PC-9 (cell line): Measurements from ENCODE around the gene ZFYVE9. TPM values are rescaled to one million over a fixed set of nuclear protein-coding genes. Genes with fewer than 3 reads are reported as not detected.

Experiments
- BruUV-seq: library from RNA; stranded (reverse); fragments of 400-500 nt; replicated peaks from 2 replicates; lab custom pipeline; 2021; lab: Mats Ljungman, UMichigan
- CTCF ChIA-PET: fragments of 300-600 bp; sonication (Branson Sonifier 250); formaldehyde crosslinking; loops from one replicate; lab custom pipeline; 2022; ENCODE audit warnings: antibody characterized with exemption; lab: Charles Lee
- POLR2A ChIA-PET: fragments of 300-600 bp; sonication (Branson Sonifier 250); formaldehyde crosslinking; loops from one replicate; lab custom pipeline; 2022; ENCODE audit warnings: antibody characterized with exemption; ENCODE audit not compliant: unreplicated experiment; lab: Charles Lee
- DNase-seq, 2 experiments: peaks; one replicate each; pipeline versions ENCODE4 v3.0.0 to v3.0.0-alpha.2; 2015 to 2022; ENCODE audit warnings: mixed read lengths in 1 of 2
- H2AFZ ChIP-seq: fragments of 200-600 bp; sonication (generic); 2 replicates; pipeline ENCODE4 v1.8.1; 2017; ENCODE audit warnings: antibody characterized with exemption
- H3F3A ChIP-seq: fragments of 200-600 bp; sonication (generic); 2 replicates; pipeline ENCODE4 v1.8.1; 2017; ENCODE audit warnings: antibody characterized with exemption, mild to moderate bottlenecking, low read depth; ENCODE audit not compliant: insufficient read depth
- H3K27ac ChIP-seq: fragments of 200-600 bp; sonication (generic); 2 replicates; pipeline ENCODE4 v1.6.1; 2016; ENCODE audit warnings: mixed run types
- H3K27me3 ChIP-seq: fragments of 200-600 bp; sonication (generic); 2 replicates; pipeline ENCODE4 v1.6.1; 2016; ENCODE audit warnings: low read depth, mixed run types; ENCODE audit not compliant: insufficient read depth
- H3K36me3 ChIP-seq: fragments of 200-600 bp; sonication (generic); 2 replicates; pipeline ENCODE4 v1.6.1; 2016; ENCODE audit warnings: low read depth, mixed run types
- H3K4me1 ChIP-seq: fragments of 200-600 bp; sonication (generic); replicated peaks from 2 replicates; pipeline ENCODE4 v1.6.1; 2016; ENCODE audit warnings: mixed run types; ENCODE audit not compliant: insufficient read depth
- H3K4me2 ChIP-seq: fragments of 200-600 bp; sonication (generic); 2 replicates; pipeline ENCODE4 v1.6.1; 2017; ENCODE audit warnings: mixed run types
- H3K4me3 ChIP-seq: fragments of 200-600 bp; sonication (generic); 2 replicates; pipeline ENCODE4 v1.6.1; 2016; ENCODE audit warnings: mixed run types
- H3K79me2 ChIP-seq: fragments of 200-600 bp; sonication (generic); 2 replicates; pipeline ENCODE4 v1.6.1; 2017; ENCODE audit warnings: low read depth, mixed run types
- H3K9me2 ChIP-seq: fragments of 200-600 bp; sonication (generic); 2 replicates; pipeline ENCODE4 v1.8.1; 2017; ENCODE audit warnings: mild to moderate bottlenecking; ENCODE audit not compliant: insufficient read depth
- H3K9me3 ChIP-seq: fragments of 200-600 bp; sonication (generic); 2 replicates; pipeline ENCODE4 v1.8.1; 2016; ENCODE audit warnings: low read depth; ENCODE audit not compliant: insufficient read depth
- H4K20me1 ChIP-seq: fragments of 200-600 bp; sonication (generic); 2 replicates; pipeline ENCODE4 v1.8.1; 2017; ENCODE audit not compliant: insufficient read depth
- CTCF ChIP-seq: fragments of 200-600 bp; sonication (generic); conservative IDR thresholded peaks from 2 replicates; pipeline ENCODE4 v1.6.1; 2017; ENCODE audit warnings: mixed run types, antibody characterized with exemption, mild to moderate bottlenecking, moderate library complexity
- EZH2 ChIP-seq: fragments of 200-600 bp; sonication (generic); IDR thresholded peaks from 2 replicates; pipeline ENCODE4 v1.8.0; 2017; ENCODE audit warnings: antibody characterized with exemption, low read depth
- intact Hi-C: fragments of 100-400 bp; cut with micrococcal nuclease; formaldehyde crosslinking; loops from one replicate; pipeline ENCODE4 v1.10.0; 2022; ENCODE audit not compliant: unreplicated experiment
- total RNA-seq: library from RNA; stranded (reverse); gene quantifications from 2 replicates; pipeline ENCODE4 v1.2.3, GENCODE V29; 2021

Gene ZFYVE9
- total RNA-seq, 1 experiment from 2014 or later: 20.7 TPM

GRCh38 chr1:52229494-52229893 is 87.6 kb downstream of the ZFYVE9 start:
- TF ChIP-seq CTCF: no peak
- TF ChIP-seq EZH2: no peak
- CTCF ChIA-PET: interaction anchor here (0.7 kb wide), 1 partner anchor 474 kb away, joined by 6 read pairs; no protein-coding TSS in a partner anchor
- H3F3A ChIP-seq: no peaks in the 10 kb centered on the region
- DNase-seq: no peak
- no peaks in the 10 kb centered on the region for H3K4me1 ChIP-seq
- no TSS peak for BruUV-seq
- no peaks in the 10 kb centered on the region for H3K79me2 ChIP-seq
- no peaks in the 10 kb centered on the region for H3K9me2 ChIP-seq
- no peak overlapping the region for H3K27ac ChIP-seq
- no peak overlapping the region for H2AFZ ChIP-seq
- no peaks in the 10 kb centered on the region; the same call in 1 of the 2 replicates for H3K9me3 ChIP-seq
- no peaks in the 10 kb centered on the region for H4K20me1 ChIP-seq
- H3K27me3 ChIP-seq: no peaks in the 10 kb centered on the region
- H3K4me3 ChIP-seq: no peak overlapping the region
- intact Hi-C loops: no loop called here
- POLR2A ChIA-PET: no interaction called here
- H3K4me2 ChIP-seq: no peak overlapping the region
- H3K36me3 ChIP-seq: no peaks in the 10 kb centered on the region

GRCh38 chr1:52233463-52233862 is 91.6 kb downstream of the ZFYVE9 start:
- Histone ChIP-seq H3K9me3 (no peaks in the 10 kb centered on the region), H3K27ac (no peak overlapping the region), H3K27me3 (no peaks in the 10 kb centered on the region), H3K9me2 (no peaks in the 10 kb centered on the region), H4K20me1 (no peaks in the 10 kb centered on the region), H3K4me2 (no peak overlapping the region), H3K4me3 (no peak overlapping the region), H3K4me1 (no peaks in the 10 kb centered on the region), H3K79me2 (no peaks in the 10 kb centered on the region), H3F3A (no peaks in the 10 kb centered on the region), H2AFZ (no peak overlapping the region), H3K36me3 (no peaks in the 10 kb centered on the region)
- no TSS peak for BruUV-seq
- intact Hi-C loops: no loop called here
- no peak for TF ChIP-seq CTCF
- no peak for TF ChIP-seq EZH2
- POLR2A ChIA-PET: interaction anchor here (0.7 kb wide), 1 partner anchor 1372 kb away, joined by 5 read pairs; no protein-coding TSS in a partner anchor
- CTCF ChIA-PET: no interaction called here
- no peak for DNase-seq

- no TSS peak for BruUV-seq
- POLR2A ChIA-PET: interaction anchor here (0.7 kb wide), 1 partner anchor 1372 kb away, joined by 5 read pairs; no protein-coding TSS in a partner anchor
- no peak for TF ChIP-seq EZH2
- TF ChIP-seq CTCF: no peak
- Histone ChIP-seq H3K4me1 (no peaks in the 10 kb centered on the region), H3K36me3 (no peaks in the 10 kb centered on the region), H3K9me2 (no peaks in the 10 kb centered on the region), H3K9me3 (no peaks in the 10 kb centered on the region), H2AFZ (no peak overlapping the region), H3K79me2 (no peaks in the 10 kb centered on the region), H3K27ac (no peak overlapping the region), H3K4me3 (no peak overlapping the region), H4K20me1 (no peaks in the 10 kb centered on the region), H3F3A (no peaks in the 10 kb centered on the region), H3K27me3 (no peaks in the 10 kb centered on the region), H3K4me2 (no peak overlapping the region)
- DNase-seq: no peak
- CTCF ChIA-PET: interaction anchor here (0.6 kb wide), 1 partner anchor 90 kb away, joined by 3 read pairs; no protein-coding TSS in a partner anchor
- intact Hi-C loops: no loop called here
Measured at GRCh38 chr1:52234014-52234413, 92.1 kb downstream of the ZFYVE9 start.
